HL-60/S4 treated with retinoic acid at 250 ng/mL for 4 days and 3 days (cell line): ENCODE measurements around the gene RPS6KA2.

Source experiments
- in situ Hi-C: fragments of 300-500 bp; cut with MboI; formaldehyde crosslinking; loops from 2 replicates; pipeline ENCODE4 v1.7.0; 2022; ENCODE audit warnings: low sequenced_read_pairs

RPS6KA2 gene

GRCh38 chr6:166436195-166437139, 190.6 kb downstream of the RPS6KA2 start:
- in situ Hi-C loops = no loop called here

- in situ Hi-C loops = no loop called here
These were observed 191.5 kb downstream of the RPS6KA2 start for GRCh38 chr6:166435574-166435973.

GRCh38 chr6:166434336-166434735, 192.7 kb downstream of the RPS6KA2 start:
- in situ Hi-C loops = no loop called here

GRCh38 chr6:166433096-166433495, 194.0 kb downstream of the RPS6KA2 start:
- in situ Hi-C loops = no loop called here

- in situ Hi-C loops = no loop called here
These were observed 196.8 kb downstream of the RPS6KA2 start for GRCh38 chr6:166430269-166430668.

- in situ Hi-C loops = no loop called here
These were observed 202.6 kb downstream of the RPS6KA2 start for GRCh38 chr6:166424431-166424830.

GRCh38 chr6:166423781-166424180, 203.3 kb downstream of the RPS6KA2 start:
- in situ Hi-C loops = no loop called here

GRCh38 chr6:166423051-166423745, 203.9 kb downstream of the RPS6KA2 start:
- in situ Hi-C loops = no loop called here

GRCh38 chr6:166422201-166422940, 204.7 kb downstream of the RPS6KA2 start:
- in situ Hi-C loops = no loop called here

- in situ Hi-C loops = no loop called here
These were observed 206.7 kb downstream of the RPS6KA2 start for GRCh38 chr6:166420351-166420750.

- in situ Hi-C loops = no loop called here
These were observed 207.3 kb downstream of the RPS6KA2 start for GRCh38 chr6:166419717-166420116.

GRCh38 chr6:166419286-166419685, 207.8 kb downstream of the RPS6KA2 start:
- in situ Hi-C loops = no loop called here

GRCh38 chr6:166418691-166419143, 208.3 kb downstream of the RPS6KA2 start:
- in situ Hi-C loops = no loop called here

GRCh38 chr6:166417285-166417691, 209.8 kb downstream of the RPS6KA2 start:
- in situ Hi-C loops = no loop called here

- in situ Hi-C loops = no loop called here
These were observed 211.2 kb downstream of the RPS6KA2 start for GRCh38 chr6:166415833-166416347.

- in situ Hi-C loops = no loop called here
These were observed 211.7 kb downstream of the RPS6KA2 start for GRCh38 chr6:166415306-166415705.

GRCh38 chr6:166413491-166413951, 213.5 kb downstream of the RPS6KA2 start:
- in situ Hi-C loops = no loop called here

- in situ Hi-C loops = no loop called here
These were observed 214.1 kb downstream of the RPS6KA2 start for GRCh38 chr6:166412911-166413384.

- in situ Hi-C loops = no loop called here
These were observed 214.7 kb downstream of the RPS6KA2 start for GRCh38 chr6:166412156-166412910.

GRCh38 chr6:166411721-166412151, 215.3 kb downstream of the RPS6KA2 start:
- in situ Hi-C loops = no loop called here
